ENCODE data around the gene TNPO1. TPM values are rescaled to one million over a fixed set of nuclear protein-coding genes. Genes with fewer than 3 reads are reported as not detected.
A peak's percentile ranks its signal among the peaks of the same experiment; 100 is the strongest.

The TNPO1 gene
- total RNA-seq, 3 donors from 2014 or later (not counting 1 experiment from before 2014, with no cell fraction given) = 64.9 to 98.3 (median 97.6) TPM

GRCh38 chr5:72841756-72842535, 25.5 kb downstream of the TNPO1 start:
- Mint-ChIP-seq H3K36me3 (no peaks in the 10 kb centered on the region), H3K9me3 (no peaks in the 10 kb centered on the region), H3K4me1 (peaks cover 3 to 11% of the 10 kb centered on the region in 2 donors), H3K27me3 (ENCODE audit: low read depth in 2 of 2) (no peaks in the 10 kb centered on the region), H3K27ac (no peak overlapping the region), H3K4me3 (no peak overlapping the region)
- 100% methylated on average over 1 of the region's 1 CpG for WGBS (ENCODE audit: insufficient coverage)
- ATAC-seq = no peak
- H3K9me3 ChIP-seq (ENCODE audit: control insufficient read depth, insufficient read depth, low read length) = no peaks in the 10 kb centered on the region
- no peaks in the 10 kb centered on the region for H3K27me3 ChIP-seq (ENCODE audit: control insufficient read depth, insufficient read depth, low read length)
- no peaks in the 10 kb centered on the region for H3K4me1 ChIP-seq (ENCODE audit: control insufficient read depth, insufficient read depth, low read length)
- DNase-seq = no peak
- intact Hi-C loops (cut with micrococcal nuclease) = no loop called here
- TF ChIP-seq, protein P1, sequence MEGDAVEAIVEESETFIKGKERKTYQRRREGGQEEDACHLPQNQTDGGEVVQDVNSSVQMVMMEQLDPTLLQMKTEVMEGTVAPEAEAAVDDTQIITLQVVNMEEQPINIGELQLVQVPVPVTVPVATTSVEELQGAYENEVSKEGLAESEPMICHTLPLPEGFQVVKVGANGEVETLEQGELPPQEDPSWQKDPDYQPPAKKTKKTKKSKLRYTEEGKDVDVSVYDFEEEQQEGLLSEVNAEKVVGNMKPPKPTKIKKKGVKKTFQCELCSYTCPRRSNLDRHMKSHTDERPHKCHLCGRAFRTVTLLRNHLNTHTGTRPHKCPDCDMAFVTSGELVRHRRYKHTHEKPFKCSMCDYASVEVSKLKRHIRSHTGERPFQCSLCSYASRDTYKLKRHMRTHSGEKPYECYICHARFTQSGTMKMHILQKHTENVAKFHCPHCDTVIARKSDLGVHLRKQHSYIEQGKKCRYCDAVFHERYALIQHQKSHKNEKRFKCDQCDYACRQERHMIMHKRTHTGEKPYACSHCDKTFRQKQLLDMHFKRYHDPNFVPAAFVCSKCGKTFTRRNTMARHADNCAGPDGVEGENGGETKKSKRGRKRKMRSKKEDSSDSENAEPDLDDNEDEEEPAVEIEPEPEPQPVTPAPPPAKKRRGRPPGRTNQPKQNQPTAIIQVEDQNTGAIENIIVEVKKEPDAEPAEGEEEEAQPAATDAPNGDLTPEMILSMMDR (IDR thresholded peaks at IDR 0.05) = no peak
- H3K27ac ChIP-seq (ENCODE audit: low read length) = no peak overlapping the region
- no peak overlapping the region for H3K4me3 ChIP-seq (ENCODE audit: low read length)
- no peaks in the 10 kb centered on the region for H3K36me3 ChIP-seq (ENCODE audit: control insufficient read depth, insufficient read depth, low read length)

DNA sequence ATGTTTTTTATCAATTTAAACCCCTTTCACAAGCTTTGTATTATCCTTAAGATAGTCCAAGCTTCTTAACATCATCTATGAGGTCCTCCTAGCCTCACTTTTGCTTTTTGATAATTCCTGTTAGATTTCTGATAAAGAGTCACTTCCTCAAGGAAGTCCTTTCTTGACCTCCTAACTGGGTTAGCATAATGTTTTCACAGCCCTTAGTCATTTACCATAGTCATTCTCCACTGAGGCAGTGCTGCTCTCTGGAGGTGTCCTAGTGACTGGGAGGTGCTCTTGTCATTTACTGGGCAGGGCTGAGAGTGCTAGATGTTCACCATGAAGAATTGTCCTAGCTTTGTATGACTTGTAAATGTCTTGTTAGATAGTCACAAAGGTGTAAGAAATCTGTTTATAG, 26.4 kb downstream of the TNPO1 start:
- Histone ChIP-seq H3K4me1 (ENCODE audit: control insufficient read depth, insufficient read depth, low read length) (no peaks in the 10 kb centered on the region), H3K27me3 (ENCODE audit: control insufficient read depth, insufficient read depth, low read length) (no peaks in the 10 kb centered on the region), H3K27ac (ENCODE audit: low read length) (no peak overlapping the region), H3K4me3 (ENCODE audit: low read length) (no peak overlapping the region), H3K36me3 (ENCODE audit: control insufficient read depth, insufficient read depth, low read length) (no peaks in the 10 kb centered on the region), H3K9me3 (ENCODE audit: control insufficient read depth, insufficient read depth, low read length) (no peaks in the 10 kb centered on the region)
- TF ChIP-seq, protein P1 (IDR thresholded peaks at IDR 0.05) = no peak
- intact Hi-C loops (cut with micrococcal nuclease) = no loop called here
- no peak overlapping the region for H3K4me3 Mint-ChIP-seq
- DNase-seq = no peak
- no peak overlapping the region for H3K27ac Mint-ChIP-seq
- H3K36me3 Mint-ChIP-seq = no peaks in the 10 kb centered on the region
- H3K27me3 Mint-ChIP-seq (ENCODE audit: low read depth in 2 of 2) = no peaks in the 10 kb centered on the region
- H3K9me3 Mint-ChIP-seq = no peaks in the 10 kb centered on the region
- H3K4me1 Mint-ChIP-seq = peaks cover 11 to 17% of the 10 kb centered on the region in 2 donors
- ATAC-seq = peak in 2 of 3 donors; percentile 47 to 50

GRCh38 chr5:72844218-72844603, 27.8 kb downstream of the TNPO1 start:
- Histone ChIP-seq H3K9me3 (ENCODE audit: control insufficient read depth, insufficient read depth, low read length) (no peaks in the 10 kb centered on the region), H3K36me3 (ENCODE audit: control insufficient read depth, insufficient read depth, low read length) (no peaks in the 10 kb centered on the region), H3K4me3 (ENCODE audit: low read length) (no peak overlapping the region), H3K4me1 (ENCODE audit: control insufficient read depth, insufficient read depth, low read length) (no peaks in the 10 kb centered on the region), H3K27ac (ENCODE audit: low read length) (no peak overlapping the region), H3K27me3 (ENCODE audit: control insufficient read depth, insufficient read depth, low read length) (no peaks in the 10 kb centered on the region)
- ATAC-seq (no peak), DNase-seq (no peak)
- intact Hi-C loops (cut with micrococcal nuclease) = no loop called here
- TF ChIP-seq, protein P1 (IDR thresholded peaks at IDR 0.05) = no peak
- Mint-ChIP-seq H3K36me3 (no peaks in the 10 kb centered on the region), H3K27me3 (ENCODE audit: low read depth in 2 of 2) (no peaks in the 10 kb centered on the region), H3K9me3 (no peaks in the 10 kb centered on the region), H3K4me1 (peaks cover 19 to 26% of the 10 kb centered on the region in 2 donors), H3K4me3 (no peak overlapping the region), H3K27ac (no peak overlapping the region)

GRCh38 chr5:72845889-72846288, 29.4 kb downstream of the TNPO1 start:
- Histone ChIP-seq H3K4me3 (ENCODE audit: low read length) (no peak overlapping the region), H3K27ac (ENCODE audit: low read length) (no peak overlapping the region), H3K9me3 (ENCODE audit: control insufficient read depth, insufficient read depth, low read length) (no peaks in the 10 kb centered on the region), H3K4me1 (ENCODE audit: control insufficient read depth, insufficient read depth, low read length) (no peaks in the 10 kb centered on the region), H3K27me3 (ENCODE audit: control insufficient read depth, insufficient read depth, low read length) (no peaks in the 10 kb centered on the region), H3K36me3 (ENCODE audit: control insufficient read depth, insufficient read depth, low read length) (no peaks in the 10 kb centered on the region)
- intact Hi-C loops (cut with micrococcal nuclease) = loop anchor here (5.0 kb wide), 1 partner anchor 111 kb away; the partner anchor contains the start of gene FCHO2
- ATAC-seq (no peak), DNase-seq (no peak)
- H3K27ac Mint-ChIP-seq = no peak overlapping the region
- H3K36me3 Mint-ChIP-seq = no peaks in the 10 kb centered on the region
- TF ChIP-seq, protein P1 (IDR thresholded peaks at IDR 0.05) = no peak
- H3K4me1 Mint-ChIP-seq = peaks cover 36 to 39% of the 10 kb centered on the region in 2 donors
- no peaks in the 10 kb centered on the region for H3K27me3 Mint-ChIP-seq (ENCODE audit: low read depth in 2 of 2)
- H3K4me3 Mint-ChIP-seq = peak overlapping the region; percentile 17
- 100% methylated on average over 1 of the region's 2 CpGs for WGBS (ENCODE audit: insufficient coverage)
- H3K9me3 Mint-ChIP-seq = no peaks in the 10 kb centered on the region

Measured in natural killer cell (primary cell).